ENCODE measurements around the gene DMGDH.

DMGDH gene

GRCh38 chr5:78971998-78972397, 97.5 kb downstream of the DMGDH start:
- DNase-seq: no peak

- no peak for DNase-seq
Observed at GRCh38 chr5:78968781-78969180, 100.7 kb downstream of the DMGDH start.

GRCh38 chr5:78964889-78965288, 104.6 kb downstream of the DMGDH start:
- DNase-seq: no peak

- DNase-seq: no peak
Observed at GRCh38 chr5:78961743-78962142, 107.7 kb downstream of the DMGDH start.

- no peak for DNase-seq
Observed at GRCh38 chr5:78959767-78960166, 109.7 kb downstream of the DMGDH start.

- DNase-seq: no peak
Observed at GRCh38 chr5:78958672-78959445, 110.6 kb downstream of the DMGDH start.

- DNase-seq: no peak
Observed at GRCh38 chr5:78956901-78957300, 112.6 kb downstream of the DMGDH start.

- no peak for DNase-seq
Observed at GRCh38 chr5:78953092-78953800, 116.2 kb downstream of the DMGDH start.
